Naive B cell (primary cell): ENCODE data around the gene ZNF630. TPM values are rescaled to one million over a fixed set of nuclear protein-coding genes. Genes with fewer than 3 reads are reported as not detected.
"Not testable (repeated sequence)": the region's sequence is repeated elsewhere in the genome, so short reads cannot be mapped to it uniquely, and the experiment has no call there.

ENCODE experiments used
- ATAC-seq, 2 donors: fragments of 150-1000 bp; cut with Tn5 transposase; 2 replicates each; pipeline ENCODE4 v1.10.0; 2021; ENCODE audit warnings: low read depth in 2 of 2, mild to moderate bottlenecking in 2 of 2, moderate library complexity in 2 of 2
- DNase-seq: peaks from one replicate; pipeline ENCODE4 v3.0.0; 2022
- H3K27ac Mint-ChIP-seq, 6 donors: one replicate each; pipeline ENCODE4 v1.8.0; 2020 to 2022; ENCODE audit warnings: mild to moderate bottlenecking in 6 of 6, mixed read lengths in 6 of 6, moderate library complexity in 5 of 6, inconsistent platforms in 2 of 6
- H3K27me3 Mint-ChIP-seq, 3 donors: one replicate each; pipeline ENCODE4 v1.8.0; 2021 to 2022; ENCODE audit warnings: mixed read lengths in 3 of 3, mild to moderate bottlenecking in 1 of 3
- H3K36me3 Mint-ChIP-seq, 2 donors: one replicate each; pipeline ENCODE4 v1.8.0; 2020 to 2022; ENCODE audit warnings: mixed read lengths in 2 of 2, inconsistent platforms in 1 of 2, mild to moderate bottlenecking in 1 of 2
- H3K4me1 Mint-ChIP-seq, 3 donors: one replicate each; pipeline ENCODE4 v1.8.0; 2020 to 2022; ENCODE audit warnings: mixed read lengths in 3 of 3, inconsistent platforms in 1 of 3, mild to moderate bottlenecking in 1 of 3, moderate library complexity in 1 of 3
- H3K4me3 Mint-ChIP-seq, 8 donors: one replicate each; pipeline ENCODE4 v1.8.0; 2020 to 2022; ENCODE audit warnings: mild to moderate bottlenecking in 8 of 8, mixed read lengths in 8 of 8, moderate library complexity in 8 of 8, inconsistent platforms in 2 of 8
- H3K9me3 Mint-ChIP-seq, 7 donors: one replicate each; pipeline ENCODE4 v1.8.0; 2020 to 2022; ENCODE audit warnings: mixed read lengths in 7 of 7, mild to moderate bottlenecking in 5 of 7, inconsistent platforms in 2 of 7, moderate library complexity in 1 of 7
- polyA plus RNA-seq, 6 donors: library from polyadenylated mRNA; unstranded; fragments of 300-500 nt; fragmentation: Illumina TruSeq; gene quantifications; one replicate each; pipeline ENCODE4 v1.2.3, GENCODE V29; 2021; ENCODE audit warnings: low read depth in 6 of 6

Gene ZNF630
- polyA plus RNA-seq, 6 donors from 2014 or later: 0.87 to 4.8 (median 2.9) TPM

DNA sequence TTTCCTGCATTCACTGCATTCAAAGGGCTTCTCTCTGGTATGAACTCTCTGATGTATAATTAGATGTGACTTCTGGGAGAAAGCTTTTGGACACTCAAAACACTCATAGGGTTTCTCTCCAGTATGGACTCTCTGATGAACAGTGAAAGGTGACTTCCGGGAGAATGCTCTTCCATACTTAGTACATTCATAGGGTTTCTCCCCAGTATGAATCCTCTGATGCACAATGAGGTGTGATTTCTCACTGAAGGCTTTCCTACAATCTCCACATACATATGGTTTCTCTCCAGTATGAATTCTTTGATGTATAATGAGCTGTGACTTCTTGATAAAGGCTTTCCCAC is 12.2 kb downstream of the ZNF630 start:
- no peak for ATAC-seq
- H3K4me3 Mint-ChIP-seq: no peak overlapping the region

GRCh38 chrX:48058621-48059295 is 12.7 kb downstream of the ZNF630 start:
- Mint-ChIP-seq H3K27ac (no peak overlapping the region), H3K36me3 (peaks cover 41% of the 10 kb centered on the region in 2 donors), H3K4me1 (no peaks in the 10 kb centered on the region), H3K9me3 (peaks cover 0 to 35% (median 22%) of the 10 kb centered on the region in 7 donors), H3K4me3 (no peak overlapping the region), H3K27me3 (no peaks in the 10 kb centered on the region)
- DNase-seq (no peak), ATAC-seq (no peak)

More for the DNA sequence above, 12.2 kb downstream of the ZNF630 start:
- Mint-ChIP-seq H3K4me1 (no peaks in the 10 kb centered on the region), H3K27ac (no peak overlapping the region), H3K36me3 (peaks cover 41% of the 10 kb centered on the region in 2 donors), H3K27me3 (no peaks in the 10 kb centered on the region), H3K9me3 (peaks cover 0 to 35% (median 22%) of the 10 kb centered on the region in 7 donors)
- no peak for DNase-seq

DNA sequence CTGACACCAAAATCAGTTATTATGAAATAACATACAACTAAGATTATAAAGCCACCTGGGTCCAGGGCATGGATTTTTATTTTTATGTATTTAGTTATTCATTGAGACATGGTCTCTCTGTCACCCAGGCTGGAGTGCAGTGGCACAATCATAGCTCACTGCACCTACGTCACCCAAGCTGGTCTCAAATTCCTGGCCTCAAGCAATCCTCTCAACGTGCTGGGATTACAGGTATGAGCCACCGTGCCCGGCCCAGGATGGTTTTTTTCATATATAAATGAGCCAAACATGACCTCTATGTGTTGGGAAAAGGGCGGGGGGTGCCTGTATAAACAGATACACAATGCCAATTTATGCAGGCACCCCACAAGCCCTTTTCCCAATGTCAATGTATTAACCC is 24.6 kb downstream of the ZNF630 start:
- H3K4me1 Mint-ChIP-seq: peaks cover 0 to 3% (median 0%) of the 10 kb centered on the region in 3 donors
- no peak for ATAC-seq
- H3K4me3 Mint-ChIP-seq: no peak overlapping the region
- no peak overlapping the region for H3K27ac Mint-ChIP-seq
- peaks cover 0 to 3% (median 0%) of the 10 kb centered on the region in 7 donors for H3K9me3 Mint-ChIP-seq
- H3K27me3 Mint-ChIP-seq: no peaks in the 10 kb centered on the region
- no peak for DNase-seq
- peaks cover 0 to 10% of the 10 kb centered on the region in 2 donors for H3K36me3 Mint-ChIP-seq

DNA sequence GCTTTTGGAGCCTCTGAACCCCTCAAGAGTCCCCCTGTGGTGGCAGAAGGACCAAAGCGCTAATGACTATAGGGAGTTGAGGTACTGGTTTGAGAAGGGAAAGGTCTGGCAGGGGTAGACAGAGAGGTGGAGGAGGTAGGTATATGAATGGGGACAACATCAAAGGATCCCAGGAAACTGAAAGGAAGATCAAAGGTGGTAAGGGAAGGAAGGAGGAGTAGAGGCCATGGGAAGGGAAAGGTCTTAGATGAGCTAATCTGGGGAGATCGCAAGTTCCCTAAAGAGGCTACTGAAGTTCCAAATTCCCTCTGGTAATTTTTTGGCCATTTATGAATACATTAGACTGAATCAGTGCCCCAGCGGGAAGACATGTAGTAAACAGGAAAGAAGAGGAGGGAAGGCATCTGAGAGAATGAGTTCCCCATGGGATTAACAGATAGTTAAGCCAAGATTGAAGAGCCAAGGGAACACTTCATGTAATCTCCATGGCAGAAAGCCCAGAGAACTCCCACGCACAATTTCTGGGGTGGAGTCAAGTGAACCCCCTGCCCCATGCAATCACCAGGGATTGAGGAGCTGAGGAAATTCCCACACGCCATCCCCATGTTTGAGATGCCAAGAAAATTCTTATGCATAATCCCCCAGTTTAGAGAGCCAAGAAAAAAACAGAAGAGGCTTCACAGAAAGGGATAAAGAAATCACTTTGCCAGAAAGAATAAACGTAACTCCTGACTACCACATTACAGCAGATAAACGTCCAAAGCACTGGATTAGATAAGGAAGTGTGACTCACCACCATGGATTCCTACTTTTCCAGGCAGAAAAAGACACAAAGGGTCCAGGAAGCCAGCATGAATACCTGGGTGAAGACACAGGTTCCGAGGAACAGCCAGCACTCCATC is 25.8 kb downstream of the ZNF630 start:
- Mint-ChIP-seq H3K27me3 (no peaks in the 10 kb centered on the region), H3K36me3 (peaks cover 0 to 10% of the 10 kb centered on the region in 2 donors), H3K4me3 (no peak overlapping the region), H3K4me1 (peaks cover 0 to 3% (median 0%) of the 10 kb centered on the region in 3 donors), H3K9me3 (peaks cover 0 to 3% (median 0%) of the 10 kb centered on the region in 7 donors), H3K27ac (no peak overlapping the region)
- DNase-seq: no peak
- ATAC-seq: no peak

DNA sequence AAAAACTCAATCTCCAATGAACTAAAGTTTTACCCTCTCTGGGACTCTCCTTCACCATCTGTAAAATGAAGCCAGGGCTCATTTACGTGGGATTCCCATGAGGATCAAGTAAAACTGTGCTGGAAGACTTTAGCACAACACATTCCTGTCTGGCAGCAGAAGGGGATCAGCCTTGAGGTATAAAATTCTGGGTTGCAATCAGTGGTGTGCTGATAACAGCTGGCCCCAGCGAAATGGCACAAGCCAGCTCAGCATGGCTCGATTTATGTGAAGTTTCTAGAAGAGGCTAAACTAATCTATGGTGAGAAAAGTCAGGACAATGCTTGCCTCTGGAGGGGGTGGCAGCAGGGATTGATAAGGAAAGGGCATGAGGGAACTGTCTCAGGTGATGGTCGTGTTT is 28.4 kb downstream of the ZNF630 start:
- H3K36me3 Mint-ChIP-seq: peaks cover 0 to 10% of the 10 kb centered on the region in 2 donors
- H3K4me1 Mint-ChIP-seq: no peaks in the 10 kb centered on the region
- peaks cover 0 to 7% (median 0%) of the 10 kb centered on the region in 7 donors for H3K9me3 Mint-ChIP-seq
- H3K27ac Mint-ChIP-seq: peak overlapping the region in 1 of 6 donors; percentile 5
- ATAC-seq: no peak
- no peak overlapping the region for H3K4me3 Mint-ChIP-seq
- H3K27me3 Mint-ChIP-seq: no peaks in the 10 kb centered on the region
- DNase-seq: no peak

DNA sequence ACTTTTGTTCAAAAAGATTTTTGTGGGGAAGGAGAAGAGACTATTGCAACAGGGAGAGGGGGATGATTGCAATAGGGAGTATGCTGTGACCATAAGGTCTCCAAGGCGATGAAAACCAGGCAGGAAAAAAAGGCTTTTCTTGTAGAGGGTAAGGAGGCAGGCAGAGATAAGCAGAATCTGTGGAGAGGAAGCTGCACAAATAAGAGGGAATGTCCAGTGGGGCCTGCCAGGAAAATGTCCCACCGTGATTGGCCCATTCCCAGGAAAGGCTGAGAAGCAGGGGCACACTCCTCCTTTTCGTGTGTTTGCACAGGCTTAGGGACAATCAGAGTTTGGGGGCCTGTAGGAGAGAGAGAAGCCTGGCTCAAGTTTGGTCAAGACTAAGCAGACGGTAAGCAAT is 35.5 kb downstream of the ZNF630 start:
- H3K36me3 Mint-ChIP-seq: no peaks in the 10 kb centered on the region
- no peak overlapping the region for H3K4me3 Mint-ChIP-seq
- peaks cover 0 to 8% (median 0%) of the 10 kb centered on the region in 7 donors for H3K9me3 Mint-ChIP-seq
- H3K27ac Mint-ChIP-seq: no peak overlapping the region
- DNase-seq (no peak), ATAC-seq (no peak)
- H3K4me1 Mint-ChIP-seq: no peaks in the 10 kb centered on the region
- no peaks in the 10 kb centered on the region for H3K27me3 Mint-ChIP-seq

DNA sequence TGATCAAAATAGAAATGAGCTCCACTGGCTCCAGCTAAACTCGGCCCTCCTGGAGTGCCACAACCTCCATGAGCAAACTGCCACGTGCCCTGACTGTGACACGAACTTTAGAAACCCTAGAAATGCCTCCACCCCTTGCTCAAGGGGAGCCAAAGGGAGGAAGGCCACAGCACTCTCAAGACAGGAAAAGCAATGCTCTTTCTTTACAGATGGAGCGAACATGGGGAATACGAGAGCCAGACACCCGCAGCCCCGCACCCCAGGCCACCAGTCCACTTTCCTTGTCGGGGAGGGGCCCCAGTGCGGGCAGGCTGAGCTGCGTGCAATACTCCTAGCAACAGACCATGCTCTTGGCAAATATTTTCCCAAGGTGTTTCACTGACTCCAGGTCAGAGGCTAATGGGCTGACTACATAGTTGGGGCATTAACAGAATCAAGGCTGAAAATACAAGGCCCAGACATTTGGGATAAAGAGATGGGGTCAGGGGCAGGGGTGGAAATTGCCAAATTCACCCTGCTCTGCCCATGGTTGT is 40.7 kb downstream of the ZNF630 start:
- not testable (repeated sequence) for H3K36me3 Mint-ChIP-seq, DNase-seq, H3K4me3 Mint-ChIP-seq, H3K4me1 Mint-ChIP-seq, H3K27me3 Mint-ChIP-seq, ATAC-seq, H3K27ac Mint-ChIP-seq, H3K9me3 Mint-ChIP-seq

GRCh38 chrX:48030237-48030636 is 41.2 kb downstream of the ZNF630 start:
- ATAC-seq (no peak), DNase-seq (no peak)
- Mint-ChIP-seq H3K27ac (no peak overlapping the region), H3K27me3 (no peaks in the 10 kb centered on the region), H3K36me3 (no peaks in the 10 kb centered on the region), H3K4me3 (no peak overlapping the region), H3K4me1 (peaks cover 5 to 10% (median 6%) of the 10 kb centered on the region in 3 donors), H3K9me3 (no peaks in the 10 kb centered on the region)

- no peaks in the 10 kb centered on the region for H3K27me3 Mint-ChIP-seq
- no peak for ATAC-seq
- H3K9me3 Mint-ChIP-seq: no peaks in the 10 kb centered on the region
- no peak overlapping the region for H3K4me3 Mint-ChIP-seq
- peaks cover 5 to 10% (median 6%) of the 10 kb centered on the region in 3 donors for H3K4me1 Mint-ChIP-seq
- no peaks in the 10 kb centered on the region for H3K36me3 Mint-ChIP-seq
- H3K27ac Mint-ChIP-seq: no peak overlapping the region
- DNase-seq: no peak
Observed at GRCh38 chrX:48028091-48028490, 43.3 kb downstream of the ZNF630 start.

- ATAC-seq, H3K9me3 Mint-ChIP-seq, H3K27ac Mint-ChIP-seq, H3K36me3 Mint-ChIP-seq, DNase-seq, H3K27me3 Mint-ChIP-seq, H3K4me3 Mint-ChIP-seq: not testable (repeated sequence)
- peaks cover 5 to 11% (median 6%) of the 10 kb centered on the region in 3 donors for H3K4me1 Mint-ChIP-seq
Observed at GRCh38 chrX:48027545-48027944, 43.9 kb downstream of the ZNF630 start.

- peaks cover 0 to 4% (median 0%) of the 10 kb centered on the region in 7 donors for H3K9me3 Mint-ChIP-seq
- ATAC-seq (no peak), DNase-seq (peak; percentile 37)
- H3K36me3 Mint-ChIP-seq: peaks cover 0 to 9% of the 10 kb centered on the region in 2 donors
- H3K27me3 Mint-ChIP-seq: no peaks in the 10 kb centered on the region
- no peak overlapping the region for H3K27ac Mint-ChIP-seq
- peak overlapping the region in 1 of 8 donors; percentile 72 for H3K4me3 Mint-ChIP-seq
- peaks cover 6 to 19% (median 13%) of the 10 kb centered on the region in 3 donors for H3K4me1 Mint-ChIP-seq
Observed at GRCh38 chrX:48025561-48025960, 45.9 kb downstream of the ZNF630 start.

GRCh38 chrX:48022738-48023137 is 48.7 kb downstream of the ZNF630 start:
- DNase-seq: no peak
- Mint-ChIP-seq H3K4me1 (peaks cover 6 to 19% (median 15%) of the 10 kb centered on the region in 3 donors), H3K4me3 (peak overlapping the region in 6 of 8 donors; percentile 1 to 98 (median 54)), H3K9me3 (peaks cover 0 to 4% (median 0%) of the 10 kb centered on the region in 7 donors), H3K36me3 (peaks cover 0 to 9% of the 10 kb centered on the region in 2 donors), H3K27ac (peak overlapping the region in 1 of 6 donors; percentile 7), H3K27me3 (no peaks in the 10 kb centered on the region)
- ATAC-seq: no peak

GRCh38 chrX:48022100-48022499 is 49.3 kb downstream of the ZNF630 start:
- DNase-seq (no peak), ATAC-seq (no peak)
- Mint-ChIP-seq H3K27ac (no peak overlapping the region), H3K4me3 (peak overlapping the region in 5 of 8 donors; percentile 80 to 98 (median 95)), H3K4me1 (peaks cover 6 to 19% (median 15%) of the 10 kb centered on the region in 3 donors), H3K27me3 (no peaks in the 10 kb centered on the region), H3K36me3 (peaks cover 0 to 9% of the 10 kb centered on the region in 2 donors), H3K9me3 (peaks cover 0 to 4% (median 0%) of the 10 kb centered on the region in 7 donors)
